IPS-NIHi7 (cell line): ENCODE measurements around the gene ARHGAP12.

ENCODE experiments used
- DNase-seq: peaks from one replicate; pipeline ENCODE4 v3.0.0; 2012; ENCODE audit warnings: mixed read lengths; ENCODE audit errors: extremely low spot score

Gene ARHGAP12

DNA sequence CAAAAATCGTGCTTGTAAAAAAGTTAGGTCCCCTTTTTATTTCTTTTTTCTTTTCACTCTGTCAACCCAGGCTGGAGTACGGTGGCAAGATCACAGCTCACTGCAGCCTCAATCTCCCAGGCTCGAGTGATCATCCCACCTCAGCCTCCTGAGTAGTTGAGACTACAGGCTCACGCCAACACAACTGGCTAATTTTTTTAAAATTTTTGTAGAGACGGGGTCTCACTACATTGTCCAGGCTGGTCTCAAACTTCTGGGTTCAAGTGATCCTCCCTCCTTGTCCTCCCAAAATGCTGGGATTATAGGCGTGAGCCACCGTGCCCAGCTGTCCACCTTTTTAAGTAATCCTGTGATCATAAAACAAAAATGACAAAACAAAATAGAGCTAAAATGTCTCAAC is 19.4 kb upstream of the ARHGAP12 start:
- no peak for DNase-seq

DNA sequence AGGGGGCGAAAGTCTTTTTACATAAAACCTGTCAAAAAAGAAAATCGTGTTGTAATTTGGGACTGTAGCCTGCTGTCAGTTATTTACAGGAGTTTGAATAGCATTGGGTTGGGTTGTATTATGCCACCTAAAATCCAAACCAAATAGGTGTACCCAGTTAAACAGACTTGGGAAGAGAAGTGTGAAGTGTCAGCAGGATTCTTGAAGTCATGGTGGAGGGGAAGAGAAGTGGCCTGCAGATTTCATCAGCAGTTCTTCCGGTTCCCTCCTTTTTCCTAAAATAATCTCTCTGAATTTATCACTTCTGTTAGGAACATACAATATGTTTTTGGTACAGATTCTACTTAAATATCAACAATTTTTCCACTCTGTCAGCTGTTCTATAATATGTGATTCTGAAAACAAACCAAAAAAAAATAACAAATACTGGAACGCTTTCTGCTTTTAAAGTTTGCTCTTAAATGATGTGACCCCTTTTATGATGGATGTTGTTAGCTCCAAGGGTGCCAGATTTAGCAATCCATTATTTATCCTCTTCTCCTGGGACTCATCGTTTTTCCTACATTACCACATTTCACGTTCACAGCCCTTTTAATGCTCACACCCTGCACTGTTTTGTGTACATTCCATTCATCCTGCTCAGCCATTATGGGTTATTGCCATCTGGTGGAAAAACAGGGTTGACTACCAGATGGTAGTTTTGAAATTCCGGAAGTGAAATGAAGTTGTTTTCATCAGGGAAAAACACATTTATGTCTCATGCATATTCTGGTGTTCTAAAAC is 18.7 kb upstream of the ARHGAP12 start:
- no peak for DNase-seq

DNA sequence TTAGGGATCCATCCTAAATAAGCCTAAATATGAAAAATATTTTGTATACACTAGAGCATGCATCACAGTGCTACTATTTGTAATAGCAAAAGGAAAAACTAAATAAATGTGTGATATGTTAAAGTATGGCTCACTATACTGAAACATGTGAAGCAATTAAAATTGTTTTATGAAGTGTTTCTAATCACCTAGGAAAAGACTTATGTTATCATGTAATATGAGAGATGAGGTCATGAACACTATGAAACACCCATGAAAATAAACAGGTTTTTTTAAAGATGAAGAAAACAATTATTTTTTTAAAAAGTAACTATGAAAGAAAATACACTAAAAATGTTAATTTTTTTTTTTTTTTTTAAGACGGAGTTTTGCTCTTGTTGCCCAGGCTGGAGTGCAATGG is 16.8 kb upstream of the ARHGAP12 start:
- DNase-seq, result no peak

DNA sequence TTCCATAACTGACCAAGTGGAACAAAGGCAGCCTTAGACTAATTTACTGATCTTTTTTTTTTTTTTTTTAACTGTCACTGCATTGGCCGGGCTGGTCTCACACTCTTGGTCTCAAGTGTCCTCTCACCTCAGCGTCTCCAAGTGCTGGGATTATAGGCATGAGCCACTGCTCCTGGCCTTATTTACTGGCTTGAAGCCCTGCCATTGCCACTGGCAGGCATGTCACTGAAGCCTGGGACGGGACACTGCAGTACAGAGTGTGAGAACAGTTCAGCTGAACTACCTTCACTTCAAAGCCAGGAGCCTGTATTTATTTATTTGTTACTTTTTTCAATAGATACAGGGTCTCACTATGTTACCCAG is 15.4 kb upstream of the ARHGAP12 start:
- no peak for DNase-seq

DNA sequence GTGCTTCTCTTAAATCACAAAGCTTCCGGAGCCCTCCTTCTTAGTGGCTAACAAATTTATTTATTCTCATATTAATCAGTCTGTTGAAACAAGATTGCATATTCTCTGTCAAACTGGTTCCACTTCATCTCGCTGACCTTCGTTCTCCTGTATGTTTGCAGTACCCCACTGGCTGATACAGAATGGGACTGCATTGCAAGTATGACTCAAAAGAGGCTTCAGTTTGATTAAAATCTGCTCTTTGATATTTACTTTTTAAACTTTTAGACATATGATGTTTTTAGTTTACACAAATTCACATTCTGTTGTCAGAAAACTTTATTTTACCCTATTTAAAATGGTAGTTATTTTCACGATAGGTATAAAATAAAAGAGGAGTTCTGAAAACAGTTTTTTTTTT is 14.3 kb upstream of the ARHGAP12 start:
- DNase-seq, result no peak

DNA sequence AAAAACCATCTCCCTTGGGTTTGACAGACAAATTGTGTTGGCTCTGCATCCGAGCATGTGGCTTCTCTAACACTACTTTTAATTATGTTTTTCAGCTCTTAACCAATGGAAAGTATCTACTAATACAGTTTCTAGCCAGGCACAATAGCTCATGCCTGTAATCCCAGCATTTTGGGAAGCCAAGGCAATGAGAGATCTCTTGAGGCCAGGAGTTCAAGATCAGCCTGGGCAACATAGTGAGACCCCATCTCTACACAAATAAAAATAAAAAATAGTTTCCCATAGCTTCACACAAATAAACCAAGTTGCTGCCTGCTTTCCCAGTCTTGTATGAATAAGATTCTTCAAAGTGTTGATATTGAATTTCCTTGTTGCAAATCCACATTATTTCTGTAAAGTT is 13.8 kb upstream of the ARHGAP12 start:
- no peak for DNase-seq

DNA sequence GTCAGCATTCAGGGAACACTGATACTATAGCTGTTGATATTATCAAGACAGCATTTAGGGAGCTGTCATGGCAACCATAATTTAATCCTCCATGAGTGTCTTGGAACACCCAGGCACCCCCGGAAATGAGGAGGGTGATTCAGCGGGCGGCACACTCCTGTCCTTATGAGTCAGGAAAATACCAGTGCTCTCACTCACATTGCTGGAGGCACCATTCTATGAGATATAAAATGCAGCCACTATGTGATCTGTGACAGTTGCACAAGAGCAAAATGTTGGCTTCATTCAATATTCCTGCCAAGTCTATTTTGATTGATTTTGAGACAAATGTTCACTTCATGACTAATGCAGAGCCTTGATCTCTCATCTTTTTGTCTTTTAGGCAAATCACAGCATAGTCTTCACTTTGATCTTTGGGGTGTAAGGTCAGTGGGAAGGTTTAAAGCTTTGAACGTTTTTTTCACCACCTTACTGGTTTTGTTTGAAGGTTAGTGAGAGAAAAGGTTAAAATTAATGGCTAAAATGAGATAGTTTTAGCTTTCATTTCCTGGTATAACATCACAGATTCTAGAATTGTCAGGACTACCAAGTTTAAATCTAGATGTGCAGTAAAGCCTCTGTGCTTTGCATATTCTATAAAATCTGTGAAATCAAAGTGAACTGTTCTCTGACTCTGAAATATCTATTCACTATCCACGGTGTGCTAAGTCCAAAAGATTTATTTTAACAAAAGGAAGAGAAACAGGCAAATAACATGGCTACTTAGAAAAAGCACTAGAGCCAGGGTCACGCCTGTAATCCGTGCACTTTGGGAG is 12.4 kb upstream of the ARHGAP12 start:
- DNase-seq, result no peak

DNA sequence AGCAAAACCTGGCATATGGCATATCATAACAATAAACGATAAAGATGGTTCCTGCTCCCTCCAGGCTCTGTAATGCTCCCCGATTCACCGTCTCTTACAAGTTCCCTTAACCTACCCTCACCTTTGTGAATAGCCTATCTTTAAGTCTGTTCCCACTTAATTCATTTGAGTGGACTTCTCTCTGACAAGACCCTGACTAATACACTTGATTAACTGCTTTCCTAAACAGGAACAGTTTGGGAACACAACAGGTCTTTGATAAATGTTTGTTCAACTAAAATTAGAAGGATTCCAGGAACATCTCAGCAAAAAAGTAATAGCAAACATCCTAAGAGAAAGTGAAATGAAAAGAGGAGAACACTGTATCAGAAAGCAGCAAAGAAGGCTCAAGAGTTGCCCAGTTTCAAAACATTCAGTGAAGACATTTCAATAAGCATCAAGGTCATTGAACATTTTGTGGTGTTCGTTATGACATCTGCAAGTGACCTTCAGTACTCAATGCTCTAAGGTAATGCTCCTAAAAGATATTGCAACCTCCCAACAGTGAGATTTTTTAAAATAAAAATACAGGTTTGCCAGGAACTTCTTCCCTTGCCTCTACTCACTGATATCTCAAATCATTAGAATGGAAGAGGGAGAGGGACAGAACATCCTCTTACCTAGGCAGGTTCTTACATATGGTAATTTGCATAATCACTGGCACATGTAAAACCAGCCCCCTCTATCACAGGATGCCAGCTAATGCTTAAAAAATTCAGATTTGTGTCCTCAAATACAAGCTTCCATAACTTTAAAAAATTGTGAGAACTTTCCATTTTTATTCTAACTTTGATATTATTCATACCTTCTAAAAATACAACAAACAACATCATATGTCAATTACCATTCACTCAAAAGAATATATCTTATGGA is 11.4 kb upstream of the ARHGAP12 start:
- DNase-seq, result no peak

DNA sequence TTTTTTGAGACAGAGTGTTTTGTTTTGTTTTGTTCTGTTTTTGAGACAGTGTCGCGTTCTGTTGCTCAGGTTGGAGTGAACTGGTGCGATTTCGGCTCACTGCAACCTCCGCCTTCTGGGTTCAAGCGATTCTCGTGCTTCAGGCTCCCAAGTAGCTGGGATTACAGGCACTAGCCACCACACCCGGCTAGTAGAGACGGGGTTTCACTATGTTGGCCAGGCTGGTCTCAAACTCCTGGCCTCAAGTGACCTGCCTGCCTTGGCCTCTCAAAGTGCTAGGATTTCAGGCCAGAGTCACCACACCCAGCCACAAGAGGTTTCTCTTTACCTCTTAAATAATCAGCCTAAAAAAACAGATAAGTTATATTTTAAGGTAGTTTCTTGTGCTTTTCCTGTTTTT is 8.7 kb upstream of the ARHGAP12 start:
- DNase-seq, result no peak

DNA sequence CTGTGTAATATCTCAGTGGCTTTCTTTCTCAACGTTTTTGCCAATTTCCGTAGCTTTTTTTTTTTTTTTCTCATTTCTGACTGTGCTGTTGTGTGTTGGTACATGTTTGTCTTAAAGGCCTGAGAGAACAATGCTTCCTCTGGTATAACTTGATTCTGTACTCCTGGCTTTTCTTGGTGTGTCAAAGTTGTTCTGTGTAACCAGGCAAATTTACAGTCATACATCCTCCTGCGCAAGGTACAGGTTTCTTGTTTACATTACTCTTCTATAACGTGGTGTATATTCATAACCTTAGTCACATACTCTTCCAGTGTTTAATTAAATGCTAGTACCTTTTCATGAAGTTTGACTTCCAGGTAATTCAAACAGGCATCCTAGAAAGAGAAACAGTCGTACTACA is 8.3 kb upstream of the ARHGAP12 start:
- DNase-seq, result no peak

DNA sequence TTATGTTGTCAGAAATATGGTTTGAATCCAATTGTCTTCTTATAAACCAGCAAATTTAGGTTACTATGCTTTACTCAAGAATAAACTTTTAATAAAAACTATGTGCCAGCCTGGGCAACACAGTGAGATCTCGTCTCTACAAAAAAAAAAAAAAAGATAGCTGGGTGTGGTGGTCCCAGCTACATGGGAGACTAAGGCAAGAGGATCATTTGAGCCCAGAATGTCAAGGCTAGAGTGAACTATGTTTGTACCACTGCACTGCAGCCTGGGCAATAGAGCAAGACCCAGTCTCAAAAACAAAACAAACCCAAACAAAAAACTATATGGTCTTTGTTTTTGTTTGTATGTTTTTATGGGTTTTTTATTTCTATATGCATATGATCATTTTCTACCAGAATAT is 7.5 kb upstream of the ARHGAP12 start:
- no peak for DNase-seq

DNA sequence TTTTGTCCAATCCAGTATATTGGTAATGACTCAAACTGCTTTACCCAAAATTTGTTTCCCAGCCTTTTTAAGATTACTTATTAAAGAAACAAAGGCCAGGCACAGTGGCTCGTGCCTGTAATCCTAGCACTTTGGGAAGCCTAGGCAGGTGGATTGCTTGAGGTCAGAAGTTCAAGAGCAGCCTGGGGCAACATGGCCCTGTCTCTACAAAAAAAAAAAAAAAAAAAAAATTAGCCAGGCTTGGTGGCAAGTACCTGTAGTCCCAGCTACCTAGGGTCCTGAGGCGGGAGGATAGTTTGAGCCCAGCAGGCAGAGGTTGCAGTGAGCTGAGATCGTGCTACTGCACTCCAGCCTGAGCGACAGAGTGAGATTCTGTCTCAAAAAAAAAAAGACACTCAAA is 7.0 kb upstream of the ARHGAP12 start:
- DNase-seq, result no peak

DNA sequence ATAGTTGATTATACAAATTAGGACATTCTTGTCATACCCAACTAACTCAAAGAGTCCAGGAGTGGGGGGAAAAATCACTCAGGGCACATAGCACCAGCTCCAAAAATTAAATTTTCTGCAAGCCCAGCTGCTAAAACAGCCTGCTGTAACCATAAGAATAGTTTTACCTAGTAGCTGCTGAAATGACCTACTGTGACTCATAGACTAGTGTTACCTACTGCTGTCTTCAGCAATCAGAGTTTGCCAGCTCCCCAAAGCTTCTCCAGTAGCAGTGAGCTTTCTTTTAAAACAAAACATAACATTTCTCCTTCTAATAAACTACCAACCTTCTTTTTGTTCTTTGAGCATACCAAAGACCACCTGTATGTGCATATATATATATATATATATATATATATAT is 4.2 kb upstream of the ARHGAP12 start:
- no peak for DNase-seq

DNA sequence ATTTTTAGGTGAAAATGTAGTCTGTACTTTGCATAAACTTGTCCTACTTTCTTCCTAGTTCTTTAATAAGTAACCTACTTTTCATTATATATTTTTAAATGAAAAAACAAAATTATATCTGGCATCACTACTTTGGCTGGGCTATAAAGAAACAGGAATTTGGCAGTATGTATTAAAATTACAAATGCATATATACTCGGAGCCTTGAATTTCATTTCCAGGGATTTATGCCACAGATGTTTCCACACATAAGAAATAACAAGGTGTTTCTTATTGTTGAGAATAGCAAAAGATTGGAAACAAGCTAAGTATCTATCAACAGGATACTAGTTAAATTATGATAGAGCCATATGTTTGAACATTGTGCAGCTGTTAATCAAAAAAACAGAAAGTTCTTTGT is 2.2 kb upstream of the ARHGAP12 start:
- no peak for DNase-seq

DNA sequence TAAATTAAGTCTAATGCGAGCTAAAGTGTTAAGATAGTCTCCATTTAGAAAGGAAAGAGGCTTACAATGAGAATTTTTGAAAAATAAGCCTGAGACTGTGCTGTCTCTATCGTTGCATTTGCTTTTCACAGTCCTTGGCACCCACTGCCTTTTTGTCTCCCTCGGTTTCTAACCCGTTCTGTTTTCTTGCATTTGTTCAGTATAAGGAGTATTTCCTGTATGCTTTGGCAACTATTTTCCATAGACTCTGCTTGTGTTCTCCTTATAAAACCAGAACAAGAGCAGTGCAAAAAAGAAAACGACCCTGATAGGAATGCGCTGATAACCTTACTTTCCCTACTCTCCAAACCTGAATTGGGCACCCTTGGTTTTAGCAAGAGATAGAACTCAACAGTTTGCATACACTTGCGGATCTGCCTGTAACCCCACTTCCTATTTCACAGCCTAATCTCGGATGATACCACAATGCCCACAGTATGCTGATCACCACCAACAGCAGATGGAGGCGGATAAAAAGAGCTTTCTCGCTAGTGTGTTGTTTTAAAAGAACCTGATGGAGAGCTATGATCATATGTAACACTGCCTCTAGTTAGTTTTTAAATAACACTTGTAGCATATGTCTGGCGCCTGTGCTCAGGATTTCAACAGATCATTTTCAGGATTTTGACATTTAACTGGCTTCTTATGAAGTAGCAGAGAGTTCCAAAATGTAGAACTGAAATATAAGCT is 1.6 kb upstream of the ARHGAP12 start:
- no peak for DNase-seq

DNA sequence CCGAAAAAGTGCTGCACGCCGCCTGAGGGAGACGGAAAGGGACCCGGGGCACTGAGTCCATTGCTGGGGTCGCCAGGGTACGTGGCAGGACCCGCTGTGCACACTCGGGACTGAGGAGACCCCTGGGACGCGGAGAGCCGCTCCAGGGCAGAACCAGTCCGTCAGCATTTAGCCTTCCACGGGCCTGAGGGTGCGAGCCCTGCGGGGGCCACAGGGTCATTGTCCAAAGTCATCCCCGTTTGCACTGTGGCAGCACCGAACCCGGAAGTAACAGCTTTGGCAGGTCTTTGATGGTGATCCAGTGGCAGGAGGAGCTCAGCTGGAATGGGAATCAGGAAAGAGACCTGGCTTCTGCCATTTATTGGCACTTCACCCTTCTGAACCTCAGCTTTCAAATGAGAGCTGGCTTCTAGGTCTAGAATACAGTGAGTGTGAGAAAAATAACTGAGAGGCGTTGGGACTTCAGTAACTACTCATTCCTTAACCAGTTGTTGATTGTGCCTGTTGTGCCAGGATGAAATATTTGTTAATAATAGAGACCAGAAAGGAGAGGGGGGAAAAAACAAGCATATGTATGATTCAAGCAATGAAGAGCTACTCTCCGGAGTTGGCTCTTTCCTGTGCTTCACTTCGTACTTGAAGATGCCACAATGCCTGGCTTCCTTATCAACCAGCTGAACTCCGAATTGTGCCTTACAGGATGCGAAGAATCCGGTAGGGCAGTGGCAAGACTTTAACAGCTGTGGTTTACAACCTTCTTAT is 811 bp upstream of the ARHGAP12 start:
- peak; percentile 49 for DNase-seq

DNA sequence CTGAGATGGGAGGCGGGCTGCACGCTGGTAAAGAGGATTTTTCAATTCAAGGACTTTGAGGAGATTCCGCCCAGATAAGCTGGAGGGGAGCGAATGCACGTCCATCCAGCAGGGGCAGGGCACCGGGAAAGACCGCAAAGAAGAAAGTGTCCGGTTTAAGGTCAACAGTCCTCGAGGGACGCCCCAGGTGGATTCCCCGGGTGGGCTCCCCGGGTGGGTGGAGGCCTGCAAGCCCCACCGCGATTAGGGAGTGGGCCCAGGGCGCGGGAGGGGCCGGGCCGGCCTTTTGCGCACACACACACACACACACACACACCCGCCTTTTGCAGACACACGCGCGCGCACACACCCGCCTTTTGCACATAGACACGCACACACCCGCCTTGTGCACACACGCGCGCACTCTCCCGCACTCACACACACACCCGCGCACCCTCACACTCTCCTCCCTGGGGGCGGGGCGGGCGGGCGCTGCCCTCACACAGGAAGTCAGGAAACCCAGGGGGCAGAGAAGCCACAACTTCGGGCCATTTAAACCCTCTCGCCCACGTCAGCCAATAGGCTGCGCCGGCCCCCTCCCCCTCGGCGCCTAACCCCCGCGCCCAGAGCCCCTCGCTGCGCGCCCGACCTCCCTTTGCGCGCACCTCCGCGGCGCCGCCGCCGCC is 615 bp downstream of the ARHGAP12 start:
- DNase-seq, result peak; percentile 81

DNA sequence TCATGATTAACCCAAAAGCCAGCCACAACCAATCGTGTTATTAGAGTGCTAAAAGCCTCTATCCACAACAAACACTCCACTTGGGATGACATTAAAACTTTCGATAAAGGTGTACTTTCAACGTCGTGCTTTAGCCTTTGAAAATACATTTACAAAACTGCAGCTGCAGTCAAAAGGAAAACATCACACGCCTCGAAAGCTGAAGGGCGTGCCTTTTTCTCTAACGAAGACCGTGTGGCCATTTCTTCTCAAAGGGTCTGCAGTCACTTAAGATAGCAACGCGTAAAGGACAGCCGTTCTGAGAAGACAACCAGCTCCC is 1.1 kb downstream of the ARHGAP12 start:
- DNase-seq, result no peak

DNA sequence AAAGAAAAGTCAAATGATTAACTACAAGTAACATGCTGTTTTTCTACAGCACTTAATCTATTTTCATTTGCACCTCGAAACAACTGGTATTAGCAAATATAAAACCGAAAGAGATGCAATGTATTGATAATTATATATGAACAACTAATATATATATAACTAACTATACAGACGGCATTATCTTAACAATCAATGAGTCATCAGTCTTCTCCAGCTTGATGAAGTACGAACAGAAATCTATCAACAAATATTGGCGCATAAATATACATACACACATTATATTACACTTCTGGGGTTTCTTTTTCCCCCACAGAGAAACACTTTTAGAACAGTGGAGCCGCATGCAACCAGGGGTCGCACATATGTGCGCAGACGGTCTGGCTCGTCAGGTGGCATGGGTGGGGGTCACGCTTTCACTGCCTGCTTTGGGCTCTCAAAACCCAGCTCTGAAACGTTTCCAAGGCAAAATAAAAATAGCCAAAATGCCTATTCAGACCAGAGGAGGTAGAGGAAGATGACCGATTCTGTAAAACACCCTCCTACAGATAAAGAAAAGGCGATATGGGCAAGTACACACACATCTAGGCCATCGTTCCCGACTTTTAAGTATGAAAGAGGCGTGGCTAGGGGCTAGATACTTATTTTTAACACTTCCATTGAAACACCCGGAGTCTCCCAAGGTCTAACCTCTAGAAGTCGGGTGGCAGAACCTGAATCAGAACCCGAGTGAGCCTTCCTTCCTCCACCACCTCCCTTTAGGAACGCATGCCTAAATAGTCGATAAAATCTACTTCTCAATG is 1.7 kb downstream of the ARHGAP12 start:
- DNase-seq, result no peak

DNA sequence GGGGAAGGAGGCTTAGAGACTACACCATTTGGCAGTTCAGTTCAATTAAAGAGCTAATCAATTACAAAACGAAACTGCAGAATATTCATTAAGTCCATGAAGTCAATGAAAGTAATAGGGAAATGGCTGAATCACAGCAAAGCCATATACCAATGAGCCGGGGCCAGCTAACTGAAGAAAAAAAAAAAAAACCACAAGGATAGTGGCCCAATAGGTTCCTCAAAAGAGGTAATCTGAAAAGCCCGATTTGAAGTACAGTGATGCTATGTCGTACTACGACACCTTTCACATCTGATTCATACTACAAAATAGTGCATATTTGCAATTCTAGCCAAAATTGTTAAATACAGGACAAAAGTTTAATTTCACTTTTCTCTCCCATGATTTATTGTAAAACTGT is 2.5 kb downstream of the ARHGAP12 start:
- DNase-seq, result no peak
